GM18511 (cell line): ENCODE results near the gene RNF112.
"Not testable (repeated sequence)": the region's sequence is repeated elsewhere in the genome, so short reads cannot be mapped to it uniquely, and the experiment has no call there.

ENCODE experiments used
- ATAC-seq: cut with Tn5 transposase; IDR thresholded peaks from one replicate; pipeline ENCODE4 v1.9.1; 2021; ENCODE audit warnings: mild to moderate bottlenecking, moderate library complexity; ENCODE audit not compliant: unreplicated experiment

The RNF112 gene

GRCh38 chr17:19446577-19446976, 35.5 kb downstream of the RNF112 start:
- ATAC-seq, result not testable (repeated sequence)

- ATAC-seq, result no peak
These were observed 36.1 kb downstream of the RNF112 start for GRCh38 chr17:19447085-19447583.

- no peak for ATAC-seq
These were observed 37.6 kb downstream of the RNF112 start for GRCh38 chr17:19448341-19449268.

- ATAC-seq, result no peak
These were observed 38.6 kb downstream of the RNF112 start for GRCh38 chr17:19449656-19450055.

DNA sequence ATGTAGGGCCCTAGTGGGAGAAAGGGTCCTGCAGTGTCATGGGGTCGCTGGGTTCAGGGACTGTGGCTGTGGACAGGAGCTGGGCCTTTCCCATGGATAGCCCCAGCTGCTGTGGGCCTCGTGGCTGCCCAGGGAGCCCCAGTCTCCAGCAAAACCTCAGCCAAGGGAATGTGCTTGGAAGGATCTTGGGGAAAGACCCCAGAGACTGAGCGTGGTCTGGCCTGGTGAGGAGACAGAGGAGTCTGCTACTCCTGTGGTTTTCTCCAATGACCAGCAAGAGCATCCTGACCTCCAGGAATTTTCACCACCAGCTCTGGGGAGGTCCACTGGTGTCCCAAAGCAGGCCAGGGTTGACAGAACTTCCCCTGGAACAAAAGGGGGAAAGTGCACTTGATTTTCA, 42.3 kb downstream of the RNF112 start:
- ATAC-seq, result no peak

DNA sequence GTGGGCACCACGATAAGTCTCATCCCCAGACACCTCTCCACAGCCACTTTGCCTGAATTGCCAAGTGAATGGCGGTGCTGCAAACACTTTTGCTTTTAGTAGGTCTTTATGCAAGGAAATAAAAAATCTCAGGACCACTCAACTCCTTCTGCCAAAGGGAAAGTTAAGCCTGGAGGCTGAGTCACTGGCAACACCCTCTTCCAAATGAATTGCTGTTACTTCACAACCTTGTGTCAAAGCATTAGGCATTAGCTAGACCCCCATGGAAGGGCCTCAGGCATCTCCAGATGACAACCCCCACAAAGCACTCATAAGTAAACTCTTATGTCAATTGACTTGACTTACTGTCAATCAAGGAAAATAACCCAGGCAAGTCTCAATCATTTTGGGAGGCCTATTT, 43.0 kb downstream of the RNF112 start:
- ATAC-seq, result no peak

DNA sequence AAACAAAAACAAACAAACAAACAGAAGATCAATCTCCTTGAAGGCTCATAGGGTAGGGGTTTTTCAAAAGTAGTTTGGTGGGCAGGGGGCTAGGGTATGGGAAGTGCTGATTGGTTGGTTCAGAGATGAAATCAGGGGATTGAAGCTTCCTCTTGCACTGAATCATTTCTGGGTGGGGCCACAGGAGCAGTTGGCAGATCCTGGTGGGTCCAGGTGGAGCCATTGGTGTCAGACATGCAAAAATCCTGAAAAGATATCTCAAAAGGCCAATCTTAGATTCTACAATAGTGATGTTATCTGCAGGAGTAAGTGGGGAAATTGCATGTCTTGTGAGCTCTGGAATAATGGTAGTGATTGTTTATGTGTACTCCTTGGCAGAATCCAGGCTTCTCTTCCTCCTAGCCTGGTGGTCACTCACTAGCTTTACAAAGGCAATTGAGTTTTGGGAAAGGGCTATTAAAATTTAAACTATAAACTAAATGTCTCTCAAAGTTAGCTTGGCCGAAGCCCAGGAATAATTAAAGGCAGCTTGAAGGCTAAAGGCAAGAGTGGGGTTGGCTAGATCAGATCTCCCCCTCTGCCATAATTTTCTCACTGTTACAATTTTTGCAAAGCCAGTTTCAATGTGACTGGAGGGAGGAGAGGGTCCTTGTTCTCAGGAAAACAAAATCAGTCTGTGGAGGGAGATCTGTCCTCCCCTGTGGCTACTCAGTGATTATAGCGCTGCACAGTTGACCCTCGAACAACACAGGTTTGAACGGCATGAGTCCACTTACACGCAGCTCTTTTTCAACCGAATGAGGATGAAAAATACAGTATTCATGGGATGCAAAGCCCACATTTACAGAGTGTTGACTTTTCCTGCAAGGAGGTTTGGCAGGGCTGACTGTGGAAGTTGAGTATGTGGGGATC, 45.2 kb downstream of the RNF112 start:
- no peak for ATAC-seq

DNA sequence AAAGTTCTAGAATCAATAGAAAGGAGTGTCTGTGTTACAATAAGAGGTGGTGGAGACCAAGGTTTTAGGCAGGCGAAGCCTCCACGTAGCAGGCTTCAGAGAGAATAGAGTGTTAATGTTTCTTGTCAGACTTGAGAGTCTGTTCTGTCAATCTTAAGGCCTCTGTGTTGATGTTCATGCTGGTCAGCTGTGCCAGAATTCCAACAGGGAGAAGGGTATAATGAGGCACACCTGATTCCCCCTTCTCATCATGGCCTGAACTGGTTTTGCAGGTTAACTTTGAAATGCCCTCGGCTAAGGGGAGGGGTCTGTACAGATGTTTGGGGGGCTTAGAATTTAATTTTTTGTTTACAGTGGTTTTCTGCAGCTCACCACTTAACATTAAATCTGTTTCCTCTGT, 46.0 kb downstream of the RNF112 start:
- no peak for ATAC-seq

DNA sequence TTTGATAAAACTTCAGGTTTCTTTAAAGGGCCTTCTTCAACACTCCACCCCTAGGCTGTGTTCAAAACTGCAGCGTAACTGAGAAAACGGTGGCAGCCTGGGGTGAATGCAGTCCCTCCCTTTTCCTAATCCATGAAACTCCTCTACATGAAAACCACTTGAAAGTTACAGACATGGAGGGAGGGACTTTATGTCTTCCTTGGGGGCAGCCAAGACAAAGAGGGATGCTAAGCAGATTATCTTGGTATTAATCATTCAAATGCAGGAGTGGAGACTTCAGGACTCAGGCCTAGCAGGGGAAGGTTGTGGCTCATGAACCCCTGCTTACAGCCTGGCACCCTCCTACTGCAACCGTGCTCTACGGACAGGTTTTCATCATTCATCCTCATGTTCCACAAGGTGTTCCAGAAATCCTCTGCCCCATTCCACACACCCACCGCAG, 46.8 kb downstream of the RNF112 start:
- ATAC-seq, result no peak

DNA sequence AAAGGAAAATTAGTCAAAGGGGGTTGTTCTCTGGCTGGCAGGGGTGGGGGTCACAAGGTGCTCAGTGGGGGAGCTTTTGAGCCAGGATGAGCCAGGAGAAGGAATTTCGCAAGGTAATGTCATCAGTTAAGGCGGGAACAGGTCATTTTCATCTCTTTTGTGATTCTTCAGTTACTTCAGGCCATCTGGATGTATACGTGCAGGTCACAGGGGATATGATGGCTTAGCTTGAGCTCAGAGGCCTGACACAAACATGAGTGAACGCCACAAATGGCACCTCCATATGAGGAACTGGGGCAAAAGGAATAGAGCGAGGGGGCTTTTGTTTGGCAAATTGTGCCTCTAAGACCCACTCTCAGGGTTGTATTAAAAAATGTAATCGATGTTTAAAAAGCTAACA, 47.4 kb downstream of the RNF112 start:
- not testable (repeated sequence) for ATAC-seq

DNA sequence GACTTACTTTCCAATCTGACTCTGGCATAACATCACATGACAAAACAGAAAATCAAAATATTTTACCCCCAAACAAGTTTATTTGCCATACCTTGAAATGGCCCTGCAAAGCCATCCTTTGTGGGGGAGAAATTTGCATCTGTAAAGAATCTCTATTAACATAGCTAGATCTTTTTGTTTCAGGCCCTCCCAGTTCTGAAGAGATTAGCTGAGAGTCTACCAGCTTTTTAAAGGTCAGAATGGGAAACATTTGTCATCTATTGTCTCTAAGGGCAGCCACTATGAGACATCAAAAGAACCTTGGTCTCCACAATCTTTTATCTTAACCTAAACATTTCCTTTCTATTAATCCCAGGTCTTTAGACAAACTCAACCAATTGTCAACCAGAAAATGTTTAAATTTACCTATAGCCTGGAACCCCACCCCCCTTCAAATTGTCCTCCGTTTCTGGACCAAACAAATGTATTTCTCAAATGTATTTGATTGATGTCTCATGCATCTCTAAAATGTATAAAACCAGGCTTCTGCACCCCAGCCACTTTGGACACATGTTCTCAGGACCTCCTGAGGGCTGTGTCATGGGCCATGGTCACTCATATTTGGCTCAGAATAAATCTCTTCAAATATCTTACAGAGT, 48.1 kb downstream of the RNF112 start:
- ATAC-seq, result not testable (repeated sequence)

DNA sequence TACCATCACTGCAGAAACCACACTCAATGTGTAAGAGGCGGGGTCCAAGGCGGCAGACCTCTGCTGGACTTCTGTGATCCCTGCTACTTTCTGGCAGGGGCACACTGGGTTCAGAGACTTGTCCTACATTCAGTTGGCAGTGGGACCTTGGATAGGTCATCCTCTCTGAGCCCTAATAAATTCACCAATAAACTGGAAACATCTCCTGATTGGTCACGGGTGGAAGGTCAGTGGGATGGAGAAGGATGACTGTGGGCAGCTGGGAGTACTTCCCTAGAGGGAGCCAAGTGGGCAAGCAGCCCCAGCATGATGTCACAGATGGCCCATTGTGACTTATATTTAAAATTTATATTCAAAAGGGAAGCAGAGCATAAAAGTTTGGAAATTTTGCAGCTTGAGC, 49.7 kb downstream of the RNF112 start:
- no peak for ATAC-seq

DNA sequence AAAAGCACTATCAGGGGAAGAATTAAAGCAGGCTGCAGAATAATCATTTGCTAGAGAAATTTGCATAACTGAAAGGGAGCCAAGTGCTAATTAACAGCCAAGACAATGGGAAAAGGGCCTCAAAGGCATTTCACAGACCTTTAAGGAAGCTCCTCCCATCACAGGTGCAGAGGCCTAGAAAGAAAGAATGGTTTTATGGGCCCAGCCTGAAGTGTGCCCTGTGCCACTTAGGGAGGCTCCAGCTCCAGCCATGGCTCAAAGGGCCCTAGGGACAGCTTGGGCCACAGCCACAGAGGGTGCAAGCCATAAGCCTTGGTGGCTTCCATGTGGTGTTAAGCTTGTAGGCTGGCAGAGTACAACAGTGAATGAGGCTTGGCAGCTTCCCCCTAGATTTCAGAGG, 50.1 kb downstream of the RNF112 start:
- ATAC-seq, result no peak

GRCh38 chr17:19461681-19462080, 50.6 kb downstream of the RNF112 start:
- no peak for ATAC-seq

GRCh38 chr17:19462456-19463035, 51.5 kb downstream of the RNF112 start:
- not testable (repeated sequence) for ATAC-seq

- no peak for ATAC-seq
These were observed 53.3 kb downstream of the RNF112 start for GRCh38 chr17:19464031-19465026.
